ENCODE data around the gene FXYD3.

The FXYD3 gene

DNA sequence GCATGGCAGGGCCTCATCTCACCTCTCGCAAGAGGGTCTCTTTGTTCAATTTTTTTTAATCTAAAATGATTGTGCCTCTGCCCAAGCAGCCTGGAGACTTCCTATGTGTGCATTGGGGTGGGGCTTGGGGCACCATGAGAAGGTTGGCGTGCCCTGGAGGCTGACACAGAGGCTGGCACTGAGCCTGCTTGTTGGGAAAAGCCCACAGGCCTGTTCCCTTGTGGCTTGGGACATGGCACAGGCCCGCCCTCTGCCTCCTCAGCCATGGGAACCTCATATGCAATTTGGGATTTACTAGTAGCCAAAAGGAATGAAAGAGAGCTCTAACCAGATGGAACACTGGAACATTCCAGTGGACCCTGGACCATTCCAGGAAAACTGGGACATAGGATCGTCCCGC, 8.0 kb downstream of the FXYD3 start:
- TF ChIP-seq CTCF (IDR thresholded peaks at IDR 0.05; ENCODE audit: low read depth, low read length, missing control alignments) = no peak
- H3K4me3 ChIP-seq (replicated peaks; ENCODE audit: low read depth, low read length) = peak overlapping the region; percentile 60; the same call in 1 of the 2 replicates
- DNase-seq (ENCODE audit: extremely low read depth, low read depth) = no peak

GRCh38 chr19:35124098-35125060, 8.8 kb downstream of the FXYD3 start:
- peak overlapping the region; percentile 60 for H3K4me3 ChIP-seq (replicated peaks; ENCODE audit: low read depth, low read length)
- peak; percentile 71 for DNase-seq (ENCODE audit: extremely low read depth, low read depth)
- no peak for TF ChIP-seq CTCF (IDR thresholded peaks at IDR 0.05; ENCODE audit: low read depth, low read length, missing control alignments)

- no peak for TF ChIP-seq CTCF (IDR thresholded peaks at IDR 0.05; ENCODE audit: low read depth, low read length, missing control alignments)
- H3K4me3 ChIP-seq (replicated peaks; ENCODE audit: low read depth, low read length) = no peak overlapping the region
- no peak for DNase-seq (ENCODE audit: extremely low read depth, low read depth)
Observed at GRCh38 chr19:35125270-35125717, 9.7 kb downstream of the FXYD3 start.

GRCh38 chr19:35125749-35126623, 10.4 kb downstream of the FXYD3 start:
- H3K4me3 ChIP-seq (replicated peaks; ENCODE audit: low read depth, low read length) = no peak overlapping the region
- no peak for DNase-seq (ENCODE audit: extremely low read depth, low read depth)
- TF ChIP-seq CTCF (IDR thresholded peaks at IDR 0.05; ENCODE audit: low read depth, low read length, missing control alignments) = no peak

DNA sequence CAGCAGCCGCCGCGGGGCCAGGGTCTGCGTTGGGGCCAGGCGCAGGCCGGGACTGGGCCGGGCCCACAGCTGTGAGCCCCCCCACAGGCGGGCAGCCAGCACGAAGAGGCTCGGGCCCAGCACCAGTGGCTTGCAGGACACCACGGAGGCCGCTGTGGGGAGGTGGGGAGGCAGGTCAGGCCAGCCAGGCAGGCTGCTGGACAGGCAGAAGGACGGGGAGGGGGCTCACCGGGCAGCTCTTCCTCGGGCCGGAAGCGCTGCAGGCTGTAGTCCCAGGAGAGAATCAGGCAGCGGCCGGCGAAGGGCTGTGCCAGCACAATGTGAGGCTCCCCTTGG, 11.0 kb downstream of the FXYD3 start:
- H3K4me3 ChIP-seq (replicated peaks; ENCODE audit: low read depth, low read length) = no peak overlapping the region
- no peak for TF ChIP-seq CTCF (IDR thresholded peaks at IDR 0.05; ENCODE audit: low read depth, low read length, missing control alignments)
- no peak for DNase-seq (ENCODE audit: extremely low read depth, low read depth)

DNA sequence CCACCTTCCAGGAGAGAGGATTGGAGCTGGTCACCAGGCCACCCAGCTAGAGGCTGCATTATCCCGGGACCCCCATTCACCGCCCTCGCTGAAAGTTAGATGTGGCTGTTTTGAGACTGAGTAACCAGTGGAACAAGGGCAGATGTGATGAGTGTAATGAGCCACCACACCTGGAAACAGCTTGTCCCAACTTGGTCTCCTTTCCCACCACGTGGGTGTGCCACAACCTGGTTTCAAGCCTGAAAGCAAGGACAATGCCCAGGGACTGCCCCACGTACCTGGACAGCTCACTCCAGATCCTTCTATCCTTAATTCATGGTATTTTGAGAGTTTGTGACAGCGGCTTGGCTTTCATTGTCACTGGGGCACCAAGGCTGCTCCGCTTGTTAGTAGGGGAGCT, 12.2 kb downstream of the FXYD3 start:
- no peak overlapping the region for H3K4me3 ChIP-seq (replicated peaks; ENCODE audit: low read depth, low read length)
- no peak for DNase-seq (ENCODE audit: extremely low read depth, low read depth)
- TF ChIP-seq CTCF (IDR thresholded peaks at IDR 0.05; ENCODE audit: low read depth, low read length, missing control alignments) = no peak

Data from HFF-Myc (cell line).